Vagina (tissue), 2 donors: ENCODE measurements around the gene SPOCK1. TPM values are rescaled to one million over a fixed set of nuclear protein-coding genes. Genes with fewer than 3 reads are reported as not detected.

Source experiments
- DNase-seq, 2 donors: peaks; one replicate each; pipeline ENCODE4 v3.0.0-alpha.2; 2017; ENCODE audit errors: extremely low spot score in 2 of 2
- H3K27ac ChIP-seq: fragments of 200-600 bp; sonication (generic); one replicate; pipeline ENCODE4 v1.5.1; 2019
- H3K27me3 ChIP-seq: fragments of 200-600 bp; sonication (generic); one replicate; pipeline ENCODE4 v1.5.1; 2019
- H3K36me3 ChIP-seq, 2 donors: fragments of 200-600 bp; sonication (generic); one replicate each; pipeline ENCODE4 v1.5.1; 2017 to 2019
- H3K4me1 ChIP-seq: fragments of 200-600 bp; sonication (generic); one replicate; pipeline ENCODE4 v1.5.1; 2019
- H3K4me3 ChIP-seq, 2 donors: fragments of 200-600 bp; sonication (generic); 1 replicate in 1 of 2; 2 replicates in 1 of 2; pipeline ENCODE4 v1.5.1; 2016 to 2019
- H3K9me3 ChIP-seq: fragments of 200-600 bp; sonication (generic); one replicate; pipeline ENCODE4 v1.5.1; 2019
- POLR2A ChIP-seq, 2 donors: fragments of 450-650 bp; IDR thresholded peaks; one replicate each; pipeline ENCODE4 v1.6.1; 2017; ENCODE audit warnings: antibody characterized with exemption in 2 of 2, mild to moderate bottlenecking in 2 of 2, moderate library complexity in 2 of 2
- POLR2AphosphoS5 ChIP-seq, 2 donors: sonication (generic); formaldehyde crosslinking; IDR thresholded peaks; one replicate each; pipeline ENCODE4 v1.9.0; 2017; ENCODE audit warnings: antibody characterized with exemption in 2 of 2, mild to moderate bottlenecking in 2 of 2, low read depth in 1 of 2; ENCODE audit not compliant: insufficient read depth in 1 of 2
- intact Hi-C: fragments of 100-400 bp; cut with DNase I; formaldehyde crosslinking; loops from one replicate; pipeline ENCODE4 v1.15.1; 2023
- total RNA-seq: library from RNA; depleted of rRNA; stranded (reverse); fragments of >200 nt; gene quantifications from one replicate; pipeline ENCODE4 v1.2.3, GENCODE V29; 2016
- TF ChIP-seq, protein P1 (sequence below), 3 experiments: fragments of 450-650 bp in 2 of 3; fragments of 200-600 bp in 1 of 3; sonication (generic) in 1 of 3; IDR thresholded peaks; one replicate each; pipeline ENCODE4 v1.5.1; 2017 to 2019; ENCODE audit warnings: antibody characterized with exemption in 3 of 3, mild to moderate bottlenecking in 2 of 3, moderate library complexity in 2 of 3

SPOCK1 gene
- total RNA-seq, 1 donor from 2014 or later = 70.7 TPM

GRCh38 chr5:137273511-137273910 lies 225.6 kb downstream of the SPOCK1 start:
- Histone ChIP-seq H3K4me1 (peaks cover 5% of the 10 kb centered on the region), H3K4me3 (no peak overlapping the region), H3K27me3 (no peaks in the 10 kb centered on the region), H3K36me3 (no peaks in the 10 kb centered on the region), H3K27ac (no peak overlapping the region), H3K9me3 (no peaks in the 10 kb centered on the region)
- intact Hi-C loops = no loop called here
- TF ChIP-seq POLR2AphosphoS5 (IDR thresholded peaks at IDR 0.05; ENCODE audit: insufficient read depth in 1 of 2, low read depth in 1 of 2) (no peak), POLR2A (IDR thresholded peaks at IDR 0.05) (no peak)
- TF ChIP-seq, protein P1, sequence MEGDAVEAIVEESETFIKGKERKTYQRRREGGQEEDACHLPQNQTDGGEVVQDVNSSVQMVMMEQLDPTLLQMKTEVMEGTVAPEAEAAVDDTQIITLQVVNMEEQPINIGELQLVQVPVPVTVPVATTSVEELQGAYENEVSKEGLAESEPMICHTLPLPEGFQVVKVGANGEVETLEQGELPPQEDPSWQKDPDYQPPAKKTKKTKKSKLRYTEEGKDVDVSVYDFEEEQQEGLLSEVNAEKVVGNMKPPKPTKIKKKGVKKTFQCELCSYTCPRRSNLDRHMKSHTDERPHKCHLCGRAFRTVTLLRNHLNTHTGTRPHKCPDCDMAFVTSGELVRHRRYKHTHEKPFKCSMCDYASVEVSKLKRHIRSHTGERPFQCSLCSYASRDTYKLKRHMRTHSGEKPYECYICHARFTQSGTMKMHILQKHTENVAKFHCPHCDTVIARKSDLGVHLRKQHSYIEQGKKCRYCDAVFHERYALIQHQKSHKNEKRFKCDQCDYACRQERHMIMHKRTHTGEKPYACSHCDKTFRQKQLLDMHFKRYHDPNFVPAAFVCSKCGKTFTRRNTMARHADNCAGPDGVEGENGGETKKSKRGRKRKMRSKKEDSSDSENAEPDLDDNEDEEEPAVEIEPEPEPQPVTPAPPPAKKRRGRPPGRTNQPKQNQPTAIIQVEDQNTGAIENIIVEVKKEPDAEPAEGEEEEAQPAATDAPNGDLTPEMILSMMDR (IDR thresholded peaks at IDR 0.05) = no peak
- DNase-seq = no peak

GRCh38 chr5:137272831-137273230 lies 226.3 kb downstream of the SPOCK1 start:
- no peak for DNase-seq
- H3K27me3 ChIP-seq = no peaks in the 10 kb centered on the region
- H3K27ac ChIP-seq = no peak overlapping the region
- intact Hi-C loops = no loop called here
- no peak overlapping the region for H3K4me3 ChIP-seq
- H3K9me3 ChIP-seq = no peaks in the 10 kb centered on the region
- H3K36me3 ChIP-seq = no peaks in the 10 kb centered on the region
- H3K4me1 ChIP-seq = peaks cover 5% of the 10 kb centered on the region
- TF ChIP-seq, protein P1 (IDR thresholded peaks at IDR 0.05) = no peak
- TF ChIP-seq POLR2AphosphoS5 (IDR thresholded peaks at IDR 0.05; ENCODE audit: insufficient read depth in 1 of 2, low read depth in 1 of 2) (no peak), POLR2A (IDR thresholded peaks at IDR 0.05) (no peak)

- intact Hi-C loops = no loop called here
- Histone ChIP-seq H3K36me3 (no peaks in the 10 kb centered on the region), H3K27me3 (no peaks in the 10 kb centered on the region), H3K9me3 (no peaks in the 10 kb centered on the region), H3K4me1 (peaks cover 5% of the 10 kb centered on the region), H3K4me3 (no peak overlapping the region), H3K27ac (no peak overlapping the region)
- TF ChIP-seq, protein P1 (IDR thresholded peaks at IDR 0.05) = no peak
- TF ChIP-seq POLR2A (IDR thresholded peaks at IDR 0.05) (no peak), POLR2AphosphoS5 (IDR thresholded peaks at IDR 0.05; ENCODE audit: insufficient read depth in 1 of 2, low read depth in 1 of 2) (no peak)
- no peak for DNase-seq
Observed at GRCh38 chr5:137269946-137270345, 229.2 kb downstream of the SPOCK1 start.

- no peak overlapping the region for H3K27ac ChIP-seq
- H3K4me1 ChIP-seq = peaks cover 5% of the 10 kb centered on the region
- intact Hi-C loops = no loop called here
- TF ChIP-seq POLR2A (IDR thresholded peaks at IDR 0.05) (no peak), POLR2AphosphoS5 (IDR thresholded peaks at IDR 0.05; ENCODE audit: insufficient read depth in 1 of 2, low read depth in 1 of 2) (no peak)
- TF ChIP-seq, protein P1 (IDR thresholded peaks at IDR 0.05) = no peak
- H3K9me3 ChIP-seq = no peaks in the 10 kb centered on the region
- H3K27me3 ChIP-seq = no peaks in the 10 kb centered on the region
- no peak overlapping the region for H3K4me3 ChIP-seq
- H3K36me3 ChIP-seq = no peaks in the 10 kb centered on the region
- DNase-seq = no peak
Observed at GRCh38 chr5:137269274-137269673, 229.9 kb downstream of the SPOCK1 start.

DNA sequence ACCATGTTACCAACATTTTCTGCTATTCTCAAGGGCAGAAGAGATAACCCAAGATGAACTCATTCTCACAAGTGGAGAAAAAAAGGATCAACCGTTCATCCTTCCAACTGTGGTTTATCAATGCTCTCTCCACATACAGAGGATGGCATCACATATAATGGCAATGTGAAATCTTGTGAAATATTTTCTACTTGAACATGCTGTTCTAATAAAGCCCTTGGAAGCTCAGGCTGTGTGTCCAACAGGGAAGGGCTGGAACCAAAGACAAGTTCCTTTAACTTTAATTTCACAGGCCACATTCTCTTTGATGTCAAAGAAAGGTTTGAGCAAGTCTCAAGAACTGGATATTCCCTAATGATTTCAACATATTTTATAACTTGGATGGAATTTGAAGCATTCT lies 230.5 kb downstream of the SPOCK1 start:
- DNase-seq = no peak
- intact Hi-C loops = no loop called here
- no peaks in the 10 kb centered on the region for H3K27me3 ChIP-seq
- TF ChIP-seq, protein P1 (IDR thresholded peaks at IDR 0.05) = no peak
- TF ChIP-seq POLR2A (IDR thresholded peaks at IDR 0.05) = no peak
- TF ChIP-seq POLR2AphosphoS5 (IDR thresholded peaks at IDR 0.05; ENCODE audit: insufficient read depth in 1 of 2, low read depth in 1 of 2) = no peak
- no peak overlapping the region for H3K27ac ChIP-seq
- H3K4me3 ChIP-seq = no peak overlapping the region
- no peaks in the 10 kb centered on the region for H3K9me3 ChIP-seq
- no peaks in the 10 kb centered on the region for H3K36me3 ChIP-seq
- peaks cover 5% of the 10 kb centered on the region for H3K4me1 ChIP-seq
